Right lobe of liver (tissue), 6 donors: ENCODE data around the gene PRR20D. TPM values are rescaled to one million over a fixed set of nuclear protein-coding genes. Genes with fewer than 3 reads are reported as not detected.
A peak's percentile ranks its signal among the peaks of the same experiment; 100 is the strongest.

ENCODE experiments used
- ATAC-seq, 4 donors: fragments of 200-7000 bp; cut with Tn5 transposase; one replicate each; pipeline ENCODE4 v1.9.1; 2020; ENCODE audit warnings: mild to moderate bottlenecking in 4 of 4, moderate library complexity in 4 of 4
- DNase-seq, 3 donors: peaks; one replicate each; pipeline ENCODE4 v3.0.0-alpha.2; 2020
- H3K27ac ChIP-seq, 3 donors: fragments of 200-600 bp; one replicate each; pipeline ENCODE4 v1.8.0; 2022
- H3K27me3 ChIP-seq, 2 donors: fragments of 200-600 bp; one replicate each; pipeline ENCODE4 v1.8.0; 2022
- H3K36me3 ChIP-seq, 4 donors: fragments of 200-600 bp; sonication (generic) in 1 of 4; one replicate each; pipeline versions ENCODE4 v1.5.1 to v1.8.0; 2017 to 2022; ENCODE audit warnings: control low read depth in 1 of 4
- H3K4me1 ChIP-seq, 4 donors: fragments of 200-600 bp; sonication (generic) in 1 of 4; one replicate each; pipeline versions ENCODE4 v1.5.1 to v1.8.0; 2017 to 2022; ENCODE audit warnings: control low read depth in 1 of 4
- H3K4me3 ChIP-seq, 3 donors: fragments of 200-600 bp; one replicate each; pipeline ENCODE4 v1.8.0; 2022
- H3K9me3 ChIP-seq, 4 donors: fragments of 200-600 bp; sonication (generic) in 1 of 4; one replicate each; pipeline versions ENCODE4 v1.5.1 to v1.8.0; 2017 to 2022; ENCODE audit warnings: control low read depth in 1 of 4
- CTCF ChIP-seq, 4 donors: fragments of 200-600 bp in 3 of 4; fragments of 450-650 bp in 1 of 4; IDR thresholded peaks; one replicate each; pipeline versions ENCODE4 v1.5.1 to v1.8.0; 2016 to 2022; ENCODE audit warnings: antibody characterized with exemption in 4 of 4, mild to moderate bottlenecking in 2 of 4
- POLR2A ChIP-seq: fragments of 450-650 bp; IDR thresholded peaks from one replicate; pipeline ENCODE4 v1.6.1; 2017; ENCODE audit warnings: antibody characterized with exemption, mild to moderate bottlenecking
- WGBS: methylation state at CpG from one replicate; pipeline ENCODE4 v1.1.6; 2018; ENCODE audit warnings: low coverage, low lambda C conversion rate; ENCODE audit not compliant: insufficient coverage; ENCODE audit errors: missing lambda C conversion rate; 5-methylcytosine and 5-hydroxymethylcytosine counted together
- intact Hi-C, 2 donors: fragments of 100-400 bp; cut with DNase I; formaldehyde crosslinking; loops; one replicate each; pipeline versions ENCODE4 v1.11.2 to v1.14.1; 2022
- small RNA-seq, 2 experiments: library from RNA; depleted of rRNA; stranded (forward); fragments of <200 nt; gene quantifications; one replicate each; pipeline ENCODE3, GENCODE V24; 2016
- total RNA-seq, 6 experiments: library from RNA; depleted of rRNA in 2 of 6; stranded (reverse); fragments of >200 nt in 2 of 6; fragmentation: NEBNext Ultra II Directional in 3 of 6; extraction: Animal tissue kit (Norgen Biotek cat#: 25700) in 3 of 6; gene quantifications; one replicate each; pipeline versions ENCODE4 v1.1.0 to v1.2.4, GENCODE V29; 2016 to 2023
- donor health status: DM: no; HTN: yes; CAD: no.
- donor health status: DM: no; HTN: no; CAD: no.
- donor health status: DM: no; HTN: no; CAD: no.
- donor health status: DM: no; HTN: yes; CAD: no.
- donor health status: DM: no; HTN: yes; CAD: no.

PRR20D gene
- total RNA-seq, 6 experiments from 2014 or later: not detected

- intact Hi-C loops: no loop called here
- TF ChIP-seq POLR2A (no peak), CTCF (IDR thresholded peaks at IDR 0.05) (no peak)
- DNase-seq (no peak), ATAC-seq (peak in 2 of 4 donors; percentile 48 to 56)
- Histone ChIP-seq H3K36me3 (no peaks in the 10 kb centered on the region), H3K9me3 (no peaks in the 10 kb centered on the region), H3K27me3 (no peaks in the 10 kb centered on the region), H3K27ac (no peak overlapping the region), H3K4me3 (no peak overlapping the region), H3K4me1 (peaks cover 0 to 3% (median 0%) of the 10 kb centered on the region in 4 donors)
- WGBS: 23% methylated on average over 1 of the region's 1 CpG
These were observed 31.2 kb downstream of the PRR20D start for GRCh38 chr13:57191667-57192066.

- H3K4me3 ChIP-seq: no peak overlapping the region
- H3K4me1 ChIP-seq: no peaks in the 10 kb centered on the region
- intact Hi-C loops: no loop called here
- ATAC-seq: no peak
- no peaks in the 10 kb centered on the region for H3K9me3 ChIP-seq
- WGBS: 82% methylated on average over 1 of the region's 1 CpG
- no peak overlapping the region for H3K27ac ChIP-seq
- TF ChIP-seq POLR2A (no peak), CTCF (IDR thresholded peaks at IDR 0.05) (no peak)
- no peaks in the 10 kb centered on the region for H3K36me3 ChIP-seq
- DNase-seq: no peak
- no peaks in the 10 kb centered on the region for H3K27me3 ChIP-seq
These were observed 52.6 kb downstream of the PRR20D start for GRCh38 chr13:57212989-57213388.

Small RNAs within 50 kb of the gene (small RNA-seq; reads per million reads assigned to genes)
- 0 reads per million in 2 experiments for gene PRR20FP

Other genes starting within 250 kb of the PRR20D start
- gene PRR20A, start 19.7 kb upstream of the PRR20D start, total RNA-seq: not detected
- not detected for gene PRR20B, start 13.1 kb upstream of the PRR20D start, total RNA-seq
- gene PRR20C, start 6.6 kb upstream of the PRR20D start, total RNA-seq: not detected
- gene PRR20E, start 6.6 kb downstream of the PRR20D start, total RNA-seq: not detected